Central memory CD8-positive, alpha-beta T cell (primary cell): ENCODE results near the gene PDIA5.

Source experiments
- ATAC-seq: fragments of 150-1000 bp; cut with Tn5 transposase; replicated peaks from 2 replicates; pipeline ENCODE4 v1.10.0; 2022; ENCODE audit warnings: mild to moderate bottlenecking, moderate FRiP score, moderate number of reproducible peaks; ENCODE audit not compliant: poor library complexity, severe bottlenecking; ENCODE audit errors: extremely low read depth
- DNase-seq, 2 donors: peaks; one replicate each; pipeline ENCODE4 v3.0.0; 2021; ENCODE audit warnings: low spot score in 2 of 2
- H3K27ac Mint-ChIP-seq: one replicate; pipeline ENCODE4 v1.8.0; 2022; ENCODE audit warnings: low read depth, mild to moderate bottlenecking, moderate library complexity, mixed read lengths
- H3K27me3 Mint-ChIP-seq: one replicate; pipeline ENCODE4 v1.8.0; 2022; ENCODE audit warnings: mixed read lengths
- H3K36me3 Mint-ChIP-seq: one replicate; pipeline ENCODE4 v1.8.0; 2022; ENCODE audit warnings: mild to moderate bottlenecking, moderate library complexity, mixed read lengths; ENCODE audit not compliant: insufficient read depth
- H3K4me1 Mint-ChIP-seq: one replicate; pipeline ENCODE4 v1.8.0; 2022; ENCODE audit warnings: mixed read lengths
- H3K4me3 Mint-ChIP-seq: one replicate; pipeline ENCODE4 v1.8.0; 2022; ENCODE audit warnings: mild to moderate bottlenecking, moderate library complexity, mixed read lengths
- H3K9me3 Mint-ChIP-seq: one replicate; pipeline ENCODE4 v1.8.0; 2022; ENCODE audit warnings: mixed read lengths

Gene PDIA5

DNA sequence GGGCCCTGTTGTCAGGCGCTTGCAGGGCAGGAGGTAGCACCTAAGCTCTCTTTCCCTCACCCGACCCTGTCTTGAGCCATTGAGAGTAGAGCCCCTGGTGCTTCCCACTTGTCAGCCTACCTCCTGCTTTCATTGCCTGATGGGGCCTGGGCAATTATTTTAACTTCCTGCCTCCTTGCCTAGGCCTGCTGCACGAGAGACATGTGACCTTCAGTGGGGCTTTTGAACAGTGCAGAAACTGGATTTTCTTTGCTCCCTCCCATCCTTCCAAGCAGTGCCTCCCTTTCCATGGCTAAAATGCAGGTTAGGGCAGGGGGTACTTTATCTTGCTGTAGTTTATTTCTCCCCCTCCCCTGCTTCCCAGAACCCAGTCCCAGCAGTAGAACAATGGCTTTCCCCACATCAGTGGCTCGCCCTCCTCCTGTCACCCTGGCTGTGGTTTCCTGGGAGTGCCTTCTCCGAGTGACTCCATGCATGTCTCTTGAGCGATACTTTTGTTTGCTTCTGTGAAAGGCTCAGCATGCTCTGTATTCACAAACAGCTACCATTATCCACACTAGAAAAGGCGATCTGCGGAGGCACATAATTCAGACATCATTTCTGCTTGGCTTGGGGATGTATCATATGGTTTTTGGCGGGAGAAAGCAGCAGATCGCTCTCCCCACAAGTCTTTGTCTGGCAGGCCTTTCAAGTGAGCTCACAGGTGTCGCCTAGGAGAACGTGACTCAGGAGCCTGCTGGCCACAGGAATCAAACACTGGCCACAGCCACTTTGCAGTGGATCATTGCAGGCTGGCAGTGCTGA lies 24.1 kb downstream of the PDIA5 start:
- Mint-ChIP-seq H3K27ac (no peak overlapping the region), H3K4me1 (peaks cover 8% of the 10 kb centered on the region), H3K9me3 (no peaks in the 10 kb centered on the region), H3K27me3 (no peaks in the 10 kb centered on the region), H3K36me3 (no peaks in the 10 kb centered on the region), H3K4me3 (no peak overlapping the region)
- no peak for DNase-seq
- ATAC-seq: no peak

DNA sequence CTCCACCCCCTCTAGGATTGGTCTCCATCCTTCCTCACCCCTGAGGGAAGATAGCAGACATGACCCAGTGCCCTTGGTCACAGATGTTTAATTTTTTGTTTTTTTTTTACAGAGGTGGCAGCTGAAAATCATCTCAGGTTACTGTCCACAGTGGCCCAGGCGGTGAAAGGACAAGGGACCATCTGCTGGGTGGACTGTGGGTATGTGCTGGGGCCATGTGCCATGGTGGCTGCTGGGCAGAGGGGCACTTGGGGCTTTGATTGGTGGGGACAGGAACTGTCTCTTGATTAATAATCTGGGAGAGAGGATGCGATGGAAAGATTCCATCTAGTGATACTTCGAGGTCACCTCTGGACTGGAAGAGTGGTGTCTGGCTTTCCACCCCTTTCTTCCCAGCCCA lies 25.4 kb downstream of the PDIA5 start:
- no peaks in the 10 kb centered on the region for H3K27me3 Mint-ChIP-seq
- H3K4me1 Mint-ChIP-seq: peaks cover 8% of the 10 kb centered on the region
- H3K27ac Mint-ChIP-seq: peak overlapping the region; percentile 16
- no peaks in the 10 kb centered on the region for H3K36me3 Mint-ChIP-seq
- ATAC-seq (no peak), DNase-seq (no peak)
- H3K9me3 Mint-ChIP-seq: no peaks in the 10 kb centered on the region
- H3K4me3 Mint-ChIP-seq: no peak overlapping the region

- DNase-seq (no peak), ATAC-seq (no peak)
- Mint-ChIP-seq H3K27me3 (no peaks in the 10 kb centered on the region), H3K27ac (no peak overlapping the region), H3K4me1 (peaks cover 8% of the 10 kb centered on the region), H3K36me3 (no peaks in the 10 kb centered on the region), H3K9me3 (no peaks in the 10 kb centered on the region), H3K4me3 (no peak overlapping the region)
Measured at GRCh38 chr3:123093696-123094095, 26.9 kb downstream of the PDIA5 start.

- H3K4me1 Mint-ChIP-seq: peaks cover 8% of the 10 kb centered on the region
- H3K4me3 Mint-ChIP-seq: no peak overlapping the region
- no peak for DNase-seq
- no peaks in the 10 kb centered on the region for H3K9me3 Mint-ChIP-seq
- no peak for ATAC-seq
- H3K27me3 Mint-ChIP-seq: no peaks in the 10 kb centered on the region
- H3K27ac Mint-ChIP-seq: no peak overlapping the region
- no peaks in the 10 kb centered on the region for H3K36me3 Mint-ChIP-seq
Measured at GRCh38 chr3:123094516-123095313, 27.9 kb downstream of the PDIA5 start.

DNA sequence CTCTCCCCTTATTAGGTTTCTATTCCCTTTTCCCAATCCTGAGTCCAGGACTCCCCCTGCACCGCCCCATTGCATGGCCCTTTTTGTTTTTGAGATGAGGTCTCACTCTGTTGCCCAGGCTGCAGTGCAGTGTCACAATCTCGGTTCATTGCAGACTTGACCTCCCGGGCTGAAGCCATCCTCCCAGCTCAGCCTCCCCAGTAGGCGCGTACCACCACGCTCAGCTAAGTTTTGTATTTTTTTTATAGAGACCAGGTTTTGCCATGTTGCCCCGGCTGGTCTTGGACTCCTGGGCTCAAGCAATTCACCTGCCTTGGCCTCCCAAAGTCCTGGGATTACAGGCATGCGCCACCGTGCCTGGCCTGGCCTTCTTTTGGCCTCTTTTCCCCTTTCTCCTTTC lies 29.3 kb downstream of the PDIA5 start:
- ATAC-seq: no peak
- no peaks in the 10 kb centered on the region for H3K27me3 Mint-ChIP-seq
- no peak overlapping the region for H3K27ac Mint-ChIP-seq

DNA sequence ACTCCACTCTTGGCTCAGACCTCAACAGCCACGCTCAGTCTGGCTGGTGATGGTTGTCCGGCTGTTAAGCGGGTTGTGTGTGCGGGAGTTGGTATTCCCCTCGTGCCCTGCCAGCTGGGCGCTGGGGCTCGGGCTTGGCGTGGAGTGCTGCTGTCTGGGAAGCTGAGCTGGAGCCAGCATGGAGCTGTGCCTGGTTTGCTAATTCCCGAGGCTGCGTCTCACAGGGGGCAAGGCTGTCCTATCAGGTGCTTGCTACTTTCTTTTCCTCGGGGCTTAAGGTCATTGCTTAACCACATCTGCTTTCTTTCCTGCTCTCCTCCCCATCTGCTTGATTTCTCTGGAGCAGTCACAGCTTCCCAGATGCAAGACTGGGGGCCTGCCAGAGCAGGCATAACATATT lies 29.9 kb downstream of the PDIA5 start:
- no peaks in the 10 kb centered on the region for H3K4me1 Mint-ChIP-seq
- H3K27ac Mint-ChIP-seq: no peak overlapping the region
- H3K9me3 Mint-ChIP-seq: no peaks in the 10 kb centered on the region
- DNase-seq: no peak
- no peak overlapping the region for H3K4me3 Mint-ChIP-seq
- no peaks in the 10 kb centered on the region for H3K36me3 Mint-ChIP-seq
- ATAC-seq: no peak
- no peaks in the 10 kb centered on the region for H3K27me3 Mint-ChIP-seq

More for the DNA sequence above, 29.3 kb downstream of the PDIA5 start:
- no peak for DNase-seq
- Mint-ChIP-seq H3K4me3 (no peak overlapping the region), H3K36me3 (no peaks in the 10 kb centered on the region), H3K4me1 (no peaks in the 10 kb centered on the region), H3K9me3 (no peaks in the 10 kb centered on the region)

DNA sequence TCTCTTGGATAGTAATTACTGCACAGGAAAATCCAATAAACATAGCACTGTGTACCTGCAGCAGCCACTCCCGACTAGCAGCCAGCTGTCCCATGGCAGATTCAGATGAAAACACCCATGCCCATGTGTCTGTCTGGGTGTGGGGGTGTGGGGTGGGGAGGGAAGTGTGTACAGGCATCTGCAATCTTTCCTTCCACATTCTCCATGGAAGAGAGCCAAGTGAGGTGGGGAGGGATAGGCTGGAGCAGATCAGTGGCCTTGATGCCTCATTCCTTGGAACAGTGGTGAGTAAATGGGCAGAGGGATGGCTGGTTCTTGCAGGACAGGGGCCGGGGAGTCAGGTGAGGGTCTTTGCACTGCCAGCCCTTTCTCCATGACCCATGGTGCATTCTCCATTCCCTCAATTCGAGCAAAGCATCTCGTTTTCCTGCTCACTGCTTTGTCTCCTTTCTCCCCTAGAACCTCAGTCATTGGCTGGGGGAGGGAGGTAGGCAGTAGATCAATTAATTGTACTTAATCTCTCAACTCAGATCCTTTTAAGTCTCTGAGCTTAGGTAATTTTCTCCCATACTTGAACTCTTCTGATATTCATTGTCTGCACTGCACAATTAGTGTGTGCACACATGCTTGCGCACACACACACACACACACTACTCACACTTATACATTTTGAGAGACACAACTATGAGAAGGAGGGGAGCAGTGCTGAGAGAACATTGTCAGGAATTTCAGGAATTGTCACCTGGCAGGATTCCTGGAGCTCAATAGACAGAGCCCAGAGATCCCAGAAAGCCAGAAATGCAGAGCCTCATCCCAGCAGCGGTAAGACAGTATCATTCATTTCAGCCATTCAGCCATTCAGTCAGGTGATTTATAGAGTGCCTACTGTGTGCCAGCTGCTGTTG lies 31.9 kb downstream of the PDIA5 start:
- Mint-ChIP-seq H3K36me3 (peaks cover 4% of the 10 kb centered on the region), H3K4me3 (no peak overlapping the region), H3K4me1 (no peaks in the 10 kb centered on the region), H3K9me3 (no peaks in the 10 kb centered on the region), H3K27me3 (no peaks in the 10 kb centered on the region), H3K27ac (no peak overlapping the region)
- DNase-seq: no peak
- ATAC-seq: no peak

GRCh38 chr3:123099331-123100192 lies 32.7 kb downstream of the PDIA5 start:
- DNase-seq (no peak), ATAC-seq (no peak)
- Mint-ChIP-seq H3K4me1 (no peaks in the 10 kb centered on the region), H3K36me3 (peaks cover 4% of the 10 kb centered on the region), H3K27me3 (no peaks in the 10 kb centered on the region), H3K27ac (no peak overlapping the region), H3K9me3 (no peaks in the 10 kb centered on the region), H3K4me3 (no peak overlapping the region)

DNA sequence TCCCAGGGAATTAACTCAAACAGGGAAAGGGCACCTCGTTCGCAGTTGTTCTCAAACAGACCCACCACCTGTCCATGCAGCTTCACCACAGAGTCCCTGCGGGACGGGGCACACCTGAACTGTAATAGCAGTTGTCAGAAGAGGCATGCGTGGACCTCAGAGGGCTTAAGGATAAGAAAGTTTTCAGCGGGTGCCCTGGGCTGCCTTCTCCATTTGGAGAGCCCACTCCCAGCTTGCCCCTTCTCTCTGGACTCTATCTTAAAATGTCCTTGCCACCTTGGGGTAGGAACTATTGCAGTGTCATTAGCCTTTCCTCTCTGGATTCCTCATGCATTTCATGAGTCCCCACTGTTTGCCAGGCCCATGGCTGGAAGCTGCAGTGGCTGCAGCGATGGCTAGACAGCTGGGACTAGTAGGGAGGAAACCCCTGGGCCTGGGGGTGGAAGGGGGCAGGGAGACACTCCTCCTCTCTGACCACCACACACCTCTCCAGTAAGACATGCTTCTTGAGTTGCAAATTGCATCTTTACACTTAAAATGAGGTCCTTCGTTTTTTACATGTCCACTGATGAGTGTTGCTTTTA lies 33.5 kb downstream of the PDIA5 start:
- H3K4me1 Mint-ChIP-seq: no peaks in the 10 kb centered on the region
- no peaks in the 10 kb centered on the region for H3K27me3 Mint-ChIP-seq
- no peaks in the 10 kb centered on the region for H3K9me3 Mint-ChIP-seq
- no peak for ATAC-seq
- no peak overlapping the region for H3K27ac Mint-ChIP-seq
- peaks cover 4% of the 10 kb centered on the region for H3K36me3 Mint-ChIP-seq
- no peak overlapping the region for H3K4me3 Mint-ChIP-seq
- no peak for DNase-seq

DNA sequence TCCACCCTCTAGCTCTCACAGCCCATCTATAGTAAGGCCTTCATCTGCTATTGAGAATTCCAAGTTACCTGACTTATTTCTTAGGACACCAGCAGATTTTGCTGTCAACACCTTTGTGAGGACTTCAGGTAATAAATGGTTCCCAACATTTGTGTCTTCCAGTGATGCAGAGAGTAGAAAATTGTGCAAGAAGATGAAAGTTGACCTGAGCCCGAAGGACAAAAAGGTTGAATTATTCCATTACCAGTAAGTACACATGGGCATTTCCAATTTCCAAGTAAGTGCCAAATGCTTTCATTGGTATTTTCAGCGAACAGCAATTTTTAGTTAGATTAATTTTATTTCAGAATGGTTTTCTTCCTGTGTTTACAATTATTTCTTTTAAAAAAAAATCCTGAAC lies 35.4 kb downstream of the PDIA5 start:
- ATAC-seq (no peak), DNase-seq (no peak)
- H3K9me3 Mint-ChIP-seq: no peaks in the 10 kb centered on the region
- H3K27ac Mint-ChIP-seq: no peak overlapping the region
- H3K4me3 Mint-ChIP-seq: no peak overlapping the region
- H3K4me1 Mint-ChIP-seq: no peaks in the 10 kb centered on the region
- no peaks in the 10 kb centered on the region for H3K27me3 Mint-ChIP-seq
- H3K36me3 Mint-ChIP-seq: peaks cover 8% of the 10 kb centered on the region

GRCh38 chr3:123102826-123103225 lies 36.0 kb downstream of the PDIA5 start:
- H3K27me3 Mint-ChIP-seq: no peaks in the 10 kb centered on the region
- no peak for ATAC-seq
- no peak overlapping the region for H3K4me3 Mint-ChIP-seq
- H3K9me3 Mint-ChIP-seq: no peaks in the 10 kb centered on the region
- H3K4me1 Mint-ChIP-seq: no peaks in the 10 kb centered on the region
- H3K36me3 Mint-ChIP-seq: peaks cover 8% of the 10 kb centered on the region
- DNase-seq: no peak
- no peak overlapping the region for H3K27ac Mint-ChIP-seq
